Measurements from ENCODE around the gene RBMS1. TPM values are rescaled to one million over a fixed set of nuclear protein-coding genes. Genes with fewer than 3 reads are reported as not detected.

RBMS1 gene
- total and polyA plus RNA-seq, 3 donors from 2014 or later = 26.8 to 34.7 (median 30.0) TPM

DNA sequence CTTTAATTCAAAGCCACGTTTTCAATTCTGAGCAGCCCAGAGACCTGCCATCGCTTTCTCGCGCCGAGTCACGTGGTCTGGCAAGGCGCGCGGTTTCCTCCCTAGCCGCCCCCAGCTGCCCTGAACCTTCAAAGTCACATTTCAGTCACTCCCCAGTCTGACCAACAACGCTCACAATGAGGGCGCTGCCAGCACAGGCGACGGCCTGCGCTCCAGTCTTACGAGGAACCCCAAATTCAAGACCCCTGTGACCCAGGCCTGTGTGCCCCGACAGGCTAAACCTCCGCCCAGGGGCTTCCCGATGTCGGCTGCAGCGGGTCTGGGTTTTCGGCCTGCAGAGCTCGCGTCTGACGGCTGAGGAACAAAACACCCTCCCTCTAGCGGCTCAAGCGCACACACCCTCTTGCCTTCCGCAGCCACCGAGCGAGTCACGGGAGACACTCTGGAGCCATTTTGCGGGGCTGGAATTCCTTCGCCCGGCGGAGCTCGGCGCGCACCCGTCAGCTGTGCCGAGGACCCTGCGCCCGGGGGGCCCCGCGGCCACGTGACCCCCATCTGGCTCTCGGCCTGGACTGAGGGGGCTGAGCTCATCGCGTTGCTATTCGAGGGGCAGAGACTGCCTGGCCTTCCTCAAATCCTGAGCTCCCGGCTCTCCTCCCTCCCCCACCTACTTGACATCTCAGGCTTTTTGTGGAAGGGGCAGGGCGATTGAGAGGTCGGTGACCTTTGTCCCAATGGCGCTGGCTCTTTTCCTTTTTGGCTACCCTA lies 223.6 kb downstream of the RBMS1 start:
- intact Hi-C loops (cut with DNase I; ENCODE audit: low total_unique reads) = no loop called here
- peak; percentile 86 for DNase-seq
- H3K9me3 ChIP-seq = no peaks in the 10 kb centered on the region
- no peaks in the 10 kb centered on the region for H3K36me3 ChIP-seq (ENCODE audit: low read depth, missing control alignments)
- no peaks in the 10 kb centered on the region for H3K27me3 ChIP-seq
- H3K4me1 ChIP-seq = peaks cover 15% of the 10 kb centered on the region
- TF ChIP-seq CTCF (IDR thresholded peaks at IDR 0.05) (peak; percentile 52 to 56 (median 53)), POLR2A (IDR thresholded peaks at IDR 0.05) (no peak)
- 0 to 1% methylated on average over 4 to 42 of the region's 53 CpGs for WGBS, 2 donors
- peak overlapping the region; percentile 57 to 72 for H3K4me3 ChIP-seq
- peak overlapping the region; percentile 93 to 95 for H3K27ac ChIP-seq

- WGBS, 2 donors = 18 to 51% methylated on average over 4 of the region's 4 CpGs
- TF ChIP-seq POLR2A (IDR thresholded peaks at IDR 0.05) = no peak
- TF ChIP-seq CTCF (IDR thresholded peaks at IDR 0.05) = no peak
- Histone ChIP-seq H3K27me3 (no peaks in the 10 kb centered on the region), H3K36me3 (ENCODE audit: low read depth, missing control alignments) (no peaks in the 10 kb centered on the region), H3K9me3 (no peaks in the 10 kb centered on the region), H3K4me3 (peak overlapping the region; percentile 57 to 72), H3K4me1 (peaks cover 15% of the 10 kb centered on the region), H3K27ac (peak overlapping the region; percentile 93 to 95)
- intact Hi-C loops (cut with DNase I; ENCODE audit: low total_unique reads) = no loop called here
- DNase-seq = peak; percentile 15
Observed at GRCh38 chr2:160269365-160269764, 224.2 kb downstream of the RBMS1 start.

DNA sequence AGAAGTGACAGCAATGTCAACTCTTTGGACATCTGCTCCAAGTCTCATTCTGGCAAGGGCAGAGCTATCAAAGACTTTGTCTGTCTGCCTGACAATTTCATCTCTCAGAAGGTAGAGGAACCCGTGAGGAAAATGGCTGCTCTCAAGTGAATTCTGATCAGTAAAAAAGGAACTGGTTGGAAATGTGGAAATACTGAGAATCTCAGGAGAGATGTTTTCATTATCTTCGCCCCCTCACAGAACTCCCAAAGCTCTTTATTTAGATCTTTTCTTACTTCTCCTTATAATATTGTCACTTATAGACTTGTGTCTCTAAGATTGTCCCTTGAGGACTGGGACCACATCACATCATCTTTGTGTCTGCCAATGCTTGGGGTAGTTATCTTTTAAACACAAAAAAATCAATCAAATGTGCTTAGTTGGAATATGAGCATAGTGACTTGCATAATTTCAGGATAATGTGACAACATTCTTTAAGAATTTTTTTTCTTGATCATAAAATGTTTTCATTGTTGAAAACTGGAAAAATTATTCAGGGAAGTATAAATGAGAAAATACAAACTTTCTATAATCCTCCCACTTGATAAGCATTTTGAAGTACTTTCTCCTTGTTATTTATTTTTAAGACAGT lies 225.3 kb downstream of the RBMS1 start:
- Histone ChIP-seq H3K9me3 (no peaks in the 10 kb centered on the region), H3K36me3 (ENCODE audit: low read depth, missing control alignments) (no peaks in the 10 kb centered on the region), H3K27ac (no peak overlapping the region), H3K27me3 (no peaks in the 10 kb centered on the region), H3K4me1 (peaks cover 15% of the 10 kb centered on the region), H3K4me3 (no peak overlapping the region)
- WGBS, 2 donors = 71 to 83% methylated on average over 2 of the region's 2 CpGs
- no peak for DNase-seq
- no peak for TF ChIP-seq CTCF (IDR thresholded peaks at IDR 0.05)
- TF ChIP-seq POLR2A (IDR thresholded peaks at IDR 0.05) = no peak
- intact Hi-C loops (cut with DNase I; ENCODE audit: low total_unique reads) = no loop called here

GRCh38 chr2:160267692-160268091 lies 225.9 kb downstream of the RBMS1 start:
- WGBS, 2 donors = 57 to 72% methylated on average over 1 of the region's 1 CpG
- Histone ChIP-seq H3K27ac (no peak overlapping the region), H3K4me1 (peaks cover 15% of the 10 kb centered on the region), H3K27me3 (no peaks in the 10 kb centered on the region), H3K4me3 (no peak overlapping the region), H3K36me3 (ENCODE audit: low read depth, missing control alignments) (no peaks in the 10 kb centered on the region), H3K9me3 (no peaks in the 10 kb centered on the region)
- intact Hi-C loops (cut with DNase I; ENCODE audit: low total_unique reads) = no loop called here
- no peak for TF ChIP-seq CTCF (IDR thresholded peaks at IDR 0.05)
- no peak for TF ChIP-seq POLR2A (IDR thresholded peaks at IDR 0.05)
- DNase-seq = no peak
